ENCODE data around the gene FCSK.

FCSK gene

GRCh38 chr16:70427786-70428177, 26.6 kb upstream of the FCSK start:
- H3K4me3 ChIP-seq (ENCODE audit: low read depth, low read length): 0 out of 2 replicates have a peak overlapping the region, but pooled peaks have one; percentile 14
- no peak for TF ChIP-seq CTCF (IDR thresholded peaks at IDR 0.05; ENCODE audit: low read depth, low read length)

- H3K4me3 ChIP-seq (ENCODE audit: low read depth, low read length): no peak overlapping the region
Observed at GRCh38 chr16:70428178-70428998, 26.0 kb upstream of the FCSK start.

GRCh38 chr16:70429888-70430666, 24.3 kb upstream of the FCSK start:
- TF ChIP-seq CTCF (IDR thresholded peaks at IDR 0.05; ENCODE audit: low read depth, low read length): no peak
- H3K4me3 ChIP-seq (ENCODE audit: low read depth, low read length): no peak overlapping the region

More at GRCh38 chr16:70428178-70428998, 26.0 kb upstream of the FCSK start:
- TF ChIP-seq CTCF (IDR thresholded peaks at IDR 0.05; ENCODE audit: low read depth, low read length): no peak

GRCh38 chr16:70430667-70431536, 23.5 kb upstream of the FCSK start:
- H3K4me3 ChIP-seq (ENCODE audit: low read depth, low read length): no peak overlapping the region
- TF ChIP-seq CTCF (IDR thresholded peaks at IDR 0.05; ENCODE audit: low read depth, low read length): no peak

GRCh38 chr16:70432356-70432722, 22.1 kb upstream of the FCSK start:
- H3K4me3 ChIP-seq (ENCODE audit: low read depth, low read length): no peak overlapping the region
- no peak for TF ChIP-seq CTCF (IDR thresholded peaks at IDR 0.05; ENCODE audit: low read depth, low read length)

DNA sequence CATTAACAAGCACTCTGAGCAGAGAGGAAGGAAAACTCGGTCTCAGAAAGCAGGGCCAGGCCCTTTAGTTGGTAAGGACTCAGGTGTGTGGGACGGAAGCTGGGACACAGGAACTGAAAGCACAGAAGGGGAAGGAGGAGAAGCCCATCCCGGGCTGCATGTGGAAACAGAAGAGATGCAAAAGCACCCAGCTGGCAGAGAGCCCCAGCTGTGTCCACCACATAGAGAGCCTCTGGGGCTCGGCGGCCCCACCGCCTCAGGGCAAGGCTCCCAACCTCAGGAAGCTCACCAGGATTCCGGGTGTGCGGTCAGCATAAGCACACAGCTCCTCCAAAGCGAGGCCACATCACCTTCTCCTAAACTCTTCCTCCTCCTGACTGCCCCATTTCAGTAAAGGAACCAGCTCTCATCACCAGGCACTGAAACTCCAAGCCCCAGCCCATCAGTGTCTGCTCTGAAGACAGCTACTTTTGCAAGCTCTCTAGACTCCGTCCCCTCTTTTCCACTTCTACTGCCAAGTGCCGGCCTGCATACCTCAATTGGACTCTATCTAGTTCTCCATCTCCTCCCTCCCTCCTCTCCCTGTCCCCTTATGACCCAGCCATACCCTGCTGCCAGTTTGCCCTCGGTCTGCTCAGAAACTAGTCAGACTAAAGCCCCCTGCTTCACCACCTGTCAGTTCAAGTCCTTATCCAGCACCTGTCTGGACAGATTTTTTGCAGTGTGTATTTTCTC, 21.5 kb upstream of the FCSK start:
- TF ChIP-seq CTCF (IDR thresholded peaks at IDR 0.05; ENCODE audit: low read depth, low read length): no peak
- no peak overlapping the region for H3K4me3 ChIP-seq (ENCODE audit: low read depth, low read length)

Data from WI38 (cell line).